ENCODE results near the gene SATB1. TPM values are rescaled to one million over a fixed set of nuclear protein-coding genes. Genes with fewer than 3 reads are reported as not detected.
"Not testable (repeated sequence)": the region's sequence is repeated elsewhere in the genome, so short reads cannot be mapped to it uniquely, and the experiment has no call there.

SATB1 gene
- total and polyA plus RNA-seq, 2 donors (not counting 1 experiment from before 2014, with no cell fraction given) = 17.2 to 18.7 TPM

DNA sequence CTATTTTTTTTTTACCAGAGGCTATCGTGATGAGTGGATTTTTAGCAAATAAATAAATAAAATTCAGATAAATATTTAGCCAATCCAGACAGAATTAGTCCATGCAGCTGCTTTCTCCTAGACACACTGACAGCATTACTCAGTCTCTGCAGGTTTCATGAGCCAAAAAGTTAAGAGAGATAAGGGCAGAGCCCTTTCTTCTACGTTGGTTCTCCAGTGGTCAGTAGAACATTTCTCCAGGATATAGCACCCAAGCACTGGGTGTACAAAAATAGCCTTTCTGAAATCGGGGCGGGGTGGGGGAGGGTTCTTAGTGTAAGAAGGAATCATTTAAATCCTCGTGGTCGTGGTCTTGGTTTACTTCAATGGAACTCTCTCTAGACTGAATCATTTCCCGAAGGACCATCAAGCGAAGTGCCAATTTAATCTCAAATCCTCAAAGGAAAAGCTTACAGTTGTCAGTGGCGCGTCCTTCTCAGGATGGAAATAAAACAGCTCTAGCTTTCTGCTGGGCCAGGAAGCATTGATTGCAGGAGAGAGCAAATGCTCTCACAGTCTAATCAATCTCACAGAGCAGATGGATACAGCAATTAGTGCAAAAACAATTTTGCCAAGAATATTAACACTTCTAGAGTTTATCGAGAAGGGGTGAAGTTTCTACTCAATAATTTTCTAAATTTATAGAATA, 86.2 kb downstream of the SATB1 start:
- Histone ChIP-seq H3K4me3 (replicated peaks in 1 of 4; ENCODE audit: control extremely low read depth in 1 of 4, insufficient read depth in 1 of 4, low read depth in 3 of 4, low read length in 4 of 4) (no peak overlapping the region), H3K9ac (ENCODE audit: insufficient read depth, low read length) (no peak overlapping the region), H3K36me3 (ENCODE audit: control insufficient read depth, insufficient read depth, low read length) (no peaks in the 10 kb centered on the region), H2AFZ (ENCODE audit: low read length) (no peak overlapping the region), H3K4me1 (ENCODE audit: control insufficient read depth, extremely low read depth, insufficient read depth, low read length) (no peaks in the 10 kb centered on the region), H3K79me2 (ENCODE audit: control insufficient read depth, insufficient read depth, low read length) (no peaks in the 10 kb centered on the region), H3K27ac (ENCODE audit: insufficient read depth, low read length) (no peak overlapping the region), H3K9me3 (ENCODE audit: control insufficient read depth, insufficient read depth, low read depth, low read length) (no peaks in the 10 kb centered on the region), H3K27me3 (ENCODE audit: control insufficient read depth, insufficient read depth, low read length) (no peaks in the 10 kb centered on the region), H4K20me1 (ENCODE audit: control insufficient read depth, extremely low read depth, insufficient read depth, low read length) (no peaks in the 10 kb centered on the region), H3K4me2 (ENCODE audit: extremely low read depth, insufficient read depth, low read length) (no peak overlapping the region)
- no peak for TF ChIP-seq EZH2 (IDR thresholded peaks at IDR 0.05; ENCODE audit: low read length, missing control alignments)
- TF ChIP-seq, protein P1, sequence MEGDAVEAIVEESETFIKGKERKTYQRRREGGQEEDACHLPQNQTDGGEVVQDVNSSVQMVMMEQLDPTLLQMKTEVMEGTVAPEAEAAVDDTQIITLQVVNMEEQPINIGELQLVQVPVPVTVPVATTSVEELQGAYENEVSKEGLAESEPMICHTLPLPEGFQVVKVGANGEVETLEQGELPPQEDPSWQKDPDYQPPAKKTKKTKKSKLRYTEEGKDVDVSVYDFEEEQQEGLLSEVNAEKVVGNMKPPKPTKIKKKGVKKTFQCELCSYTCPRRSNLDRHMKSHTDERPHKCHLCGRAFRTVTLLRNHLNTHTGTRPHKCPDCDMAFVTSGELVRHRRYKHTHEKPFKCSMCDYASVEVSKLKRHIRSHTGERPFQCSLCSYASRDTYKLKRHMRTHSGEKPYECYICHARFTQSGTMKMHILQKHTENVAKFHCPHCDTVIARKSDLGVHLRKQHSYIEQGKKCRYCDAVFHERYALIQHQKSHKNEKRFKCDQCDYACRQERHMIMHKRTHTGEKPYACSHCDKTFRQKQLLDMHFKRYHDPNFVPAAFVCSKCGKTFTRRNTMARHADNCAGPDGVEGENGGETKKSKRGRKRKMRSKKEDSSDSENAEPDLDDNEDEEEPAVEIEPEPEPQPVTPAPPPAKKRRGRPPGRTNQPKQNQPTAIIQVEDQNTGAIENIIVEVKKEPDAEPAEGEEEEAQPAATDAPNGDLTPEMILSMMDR (conservative IDR thresholded peaks at IDR 0.05 in 1 of 2, IDR thresholded peaks at IDR 0.05 in 1 of 2; ENCODE audit: low read depth in 1 of 2, low read length in 2 of 2) = no peak
- no peak for DNase-seq (ENCODE audit: low read depth in 2 of 2)

GRCh38 chr3:18337231-18337630, 87.9 kb downstream of the SATB1 start:
- Histone ChIP-seq H3K4me3 (replicated peaks in 1 of 4; ENCODE audit: control extremely low read depth in 1 of 4, insufficient read depth in 1 of 4, low read depth in 3 of 4, low read length in 4 of 4) (no peak overlapping the region), H3K9me3 (ENCODE audit: control insufficient read depth, insufficient read depth, low read depth, low read length) (no peaks in the 10 kb centered on the region), H3K27ac (ENCODE audit: insufficient read depth, low read length) (no peak overlapping the region), H3K4me1 (ENCODE audit: control insufficient read depth, extremely low read depth, insufficient read depth, low read length) (no peaks in the 10 kb centered on the region), H4K20me1 (ENCODE audit: control insufficient read depth, extremely low read depth, insufficient read depth, low read length) (no peaks in the 10 kb centered on the region), H3K4me2 (ENCODE audit: extremely low read depth, insufficient read depth, low read length) (no peak overlapping the region), H3K79me2 (ENCODE audit: control insufficient read depth, insufficient read depth, low read length) (no peaks in the 10 kb centered on the region), H3K27me3 (ENCODE audit: control insufficient read depth, insufficient read depth, low read length) (no peaks in the 10 kb centered on the region), H3K9ac (ENCODE audit: insufficient read depth, low read length) (no peak overlapping the region), H3K36me3 (ENCODE audit: control insufficient read depth, insufficient read depth, low read length) (no peaks in the 10 kb centered on the region), H2AFZ (ENCODE audit: low read length) (no peak overlapping the region)
- DNase-seq (ENCODE audit: low read depth in 2 of 2) = no peak
- TF ChIP-seq, protein P1 (conservative IDR thresholded peaks at IDR 0.05 in 1 of 2, IDR thresholded peaks at IDR 0.05 in 1 of 2; ENCODE audit: low read depth in 1 of 2, low read length in 2 of 2) = no peak

DNA sequence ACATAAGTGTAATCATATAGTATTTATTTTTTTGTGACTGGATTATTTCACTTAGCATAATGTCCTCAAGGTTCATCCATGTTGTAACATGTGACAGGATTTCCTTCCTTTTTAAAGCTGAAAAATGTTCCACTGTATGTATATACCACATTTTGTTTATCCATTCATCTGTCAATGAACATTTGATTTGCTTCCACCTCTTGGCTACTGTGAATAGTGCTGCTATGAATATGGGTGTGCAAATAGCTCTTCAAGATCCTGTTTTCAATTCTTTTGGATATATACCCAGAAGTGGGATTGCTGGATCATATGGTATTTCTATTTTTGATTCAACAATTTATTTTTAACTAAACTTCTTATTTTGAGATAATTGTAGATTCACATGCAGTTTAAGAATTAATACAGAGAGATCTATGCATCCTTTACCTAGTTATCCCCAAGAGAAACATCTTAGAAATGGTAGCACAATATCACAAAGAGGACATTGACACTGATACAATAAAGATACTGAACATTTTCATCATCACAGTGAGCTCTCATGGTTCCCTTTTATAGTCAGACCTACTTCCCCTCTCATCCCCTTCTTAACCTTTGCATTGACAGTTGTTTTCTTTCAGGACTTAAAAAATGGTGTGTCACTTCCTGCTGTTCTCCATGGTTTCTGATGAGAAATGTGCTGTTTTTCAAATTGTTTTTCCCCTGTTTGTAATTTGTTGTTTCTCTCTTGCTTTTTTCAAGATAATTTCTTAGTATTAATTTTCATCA, 90.1 kb downstream of the SATB1 start:
- Histone ChIP-seq H3K36me3 (ENCODE audit: control insufficient read depth, insufficient read depth, low read length) (no peaks in the 10 kb centered on the region), H3K4me1 (ENCODE audit: control insufficient read depth, extremely low read depth, insufficient read depth, low read length) (no peaks in the 10 kb centered on the region), H3K4me3 (replicated peaks in 1 of 4; ENCODE audit: control extremely low read depth in 1 of 4, insufficient read depth in 1 of 4, low read depth in 3 of 4, low read length in 4 of 4) (no peak overlapping the region), H3K9me3 (ENCODE audit: control insufficient read depth, insufficient read depth, low read depth, low read length) (no peaks in the 10 kb centered on the region), H3K79me2 (ENCODE audit: control insufficient read depth, insufficient read depth, low read length) (no peaks in the 10 kb centered on the region), H3K27me3 (ENCODE audit: control insufficient read depth, insufficient read depth, low read length) (no peaks in the 10 kb centered on the region), H4K20me1 (ENCODE audit: control insufficient read depth, extremely low read depth, insufficient read depth, low read length) (no peaks in the 10 kb centered on the region), H3K4me2 (ENCODE audit: extremely low read depth, insufficient read depth, low read length) (no peak overlapping the region), H3K9ac (ENCODE audit: insufficient read depth, low read length) (no peak overlapping the region), H3K27ac (ENCODE audit: insufficient read depth, low read length) (no peak overlapping the region), H2AFZ (ENCODE audit: low read length) (no peak overlapping the region)
- DNase-seq (ENCODE audit: low read depth in 2 of 2) = no peak
- TF ChIP-seq, protein P1 (conservative IDR thresholded peaks at IDR 0.05 in 1 of 2, IDR thresholded peaks at IDR 0.05 in 1 of 2; ENCODE audit: low read depth in 1 of 2, low read length in 2 of 2) = no peak
- TF ChIP-seq EZH2 (IDR thresholded peaks at IDR 0.05; ENCODE audit: low read length, missing control alignments) = no peak

DNA sequence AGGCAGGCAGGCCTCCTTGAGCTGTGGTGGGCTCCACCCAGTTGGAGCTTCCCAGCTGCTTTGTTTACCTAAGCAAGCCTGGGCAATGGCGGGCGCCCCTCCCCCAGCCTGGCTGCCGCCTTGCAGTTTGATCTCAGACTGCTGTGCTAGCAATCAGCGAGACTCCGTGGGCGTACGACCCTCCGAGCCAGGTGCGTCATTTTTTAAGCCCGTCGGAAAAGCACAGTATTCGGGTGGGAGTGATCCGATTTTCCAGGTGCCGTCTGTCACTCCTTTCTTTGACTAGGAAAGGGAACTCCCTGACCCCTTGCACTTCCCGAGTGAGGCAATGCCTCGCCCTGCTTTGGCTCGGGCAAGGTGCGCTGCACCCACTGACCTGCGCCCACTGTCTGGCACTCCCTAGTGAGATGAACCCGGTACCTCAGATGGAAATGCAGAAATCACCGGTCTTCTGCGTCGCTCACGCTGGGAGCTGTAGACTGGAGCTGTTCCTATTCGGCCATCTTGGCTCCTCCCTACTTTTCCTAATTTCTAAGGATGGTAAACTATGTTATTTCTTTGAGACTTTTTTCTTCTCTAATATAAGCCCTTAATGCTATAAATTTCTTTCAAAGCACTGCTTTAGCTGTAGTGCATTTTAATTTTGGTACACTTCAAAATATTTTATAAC, 94.2 kb downstream of the SATB1 start:
- not testable (repeated sequence) for H2AFZ ChIP-seq (ENCODE audit: low read length); DNase-seq (ENCODE audit: low read depth in 2 of 2); H3K4me2 ChIP-seq (ENCODE audit: extremely low read depth, insufficient read depth, low read length)

More for the DNA sequence above, 94.2 kb downstream of the SATB1 start:
- not testable (repeated sequence) for H3K9ac ChIP-seq (ENCODE audit: insufficient read depth, low read length); H3K4me3 ChIP-seq (replicated peaks in 1 of 4; ENCODE audit: control extremely low read depth in 1 of 4, insufficient read depth in 1 of 4, low read depth in 3 of 4, low read length in 4 of 4); H3K79me2 ChIP-seq (ENCODE audit: control insufficient read depth, insufficient read depth, low read length); H4K20me1 ChIP-seq (ENCODE audit: control insufficient read depth, extremely low read depth, insufficient read depth, low read length); H3K27me3 ChIP-seq (ENCODE audit: control insufficient read depth, insufficient read depth, low read length); H3K27ac ChIP-seq (ENCODE audit: insufficient read depth, low read length); H3K4me1 ChIP-seq (ENCODE audit: control insufficient read depth, extremely low read depth, insufficient read depth, low read length); H3K9me3 ChIP-seq (ENCODE audit: control insufficient read depth, insufficient read depth, low read depth, low read length); H3K36me3 ChIP-seq (ENCODE audit: control insufficient read depth, insufficient read depth, low read length)
